GM19328 (cell line): ENCODE measurements around the gene MCM3AP.
"Not testable (repeated sequence)": the region's sequence is repeated elsewhere in the genome, so short reads cannot be mapped to it uniquely, and the experiment has no call there.

Experiments used
- ATAC-seq: cut with Tn5 transposase; IDR thresholded peaks from one replicate; pipeline ENCODE4 v1.9.1; 2021; ENCODE audit warnings: mild to moderate bottlenecking, moderate library complexity; ENCODE audit not compliant: unreplicated experiment

The MCM3AP gene

DNA sequence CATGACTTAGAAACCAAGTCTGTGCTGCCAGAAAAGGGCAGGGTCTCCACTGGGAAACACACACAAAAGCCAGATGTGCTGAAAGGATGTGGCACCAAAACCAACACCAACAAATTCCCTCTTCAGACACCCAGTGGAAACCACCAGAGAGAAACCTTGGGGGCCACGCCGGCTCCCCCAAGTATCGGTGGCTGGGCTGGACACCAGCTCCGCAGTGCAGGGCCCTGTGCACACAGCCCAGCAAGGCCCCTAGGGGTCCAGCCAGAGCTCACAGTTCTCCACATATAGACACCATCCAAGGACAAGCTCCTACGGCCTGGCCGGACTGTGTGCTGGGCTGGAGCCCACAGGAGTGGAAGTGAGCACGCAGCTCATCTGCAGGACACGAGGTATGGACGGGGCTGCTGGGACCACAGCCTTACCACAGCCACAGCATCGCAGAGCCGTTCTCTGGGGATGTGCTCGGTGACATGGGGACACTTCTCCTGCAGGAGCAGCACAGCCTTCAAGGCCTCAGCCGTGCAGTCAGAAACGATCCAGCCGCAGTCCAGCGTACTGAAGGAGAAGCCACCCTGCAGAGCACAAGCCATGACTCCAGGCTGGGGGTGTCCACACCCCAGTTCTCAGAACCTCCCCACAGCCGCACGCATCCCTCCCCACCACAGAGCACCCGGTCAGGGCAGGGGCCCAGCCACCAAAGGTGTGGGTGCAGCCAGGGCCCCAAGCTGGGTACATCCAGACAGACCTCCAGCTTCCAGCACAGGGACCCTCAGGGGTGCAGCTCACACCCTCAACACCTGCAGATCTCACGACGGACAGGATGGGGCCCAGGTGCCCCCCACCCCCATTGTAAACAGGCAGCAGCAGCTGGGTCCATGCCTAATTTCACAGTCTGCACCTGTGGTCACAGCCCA, 78.1 kb downstream of the MCM3AP start:
- ATAC-seq, result no peak

DNA sequence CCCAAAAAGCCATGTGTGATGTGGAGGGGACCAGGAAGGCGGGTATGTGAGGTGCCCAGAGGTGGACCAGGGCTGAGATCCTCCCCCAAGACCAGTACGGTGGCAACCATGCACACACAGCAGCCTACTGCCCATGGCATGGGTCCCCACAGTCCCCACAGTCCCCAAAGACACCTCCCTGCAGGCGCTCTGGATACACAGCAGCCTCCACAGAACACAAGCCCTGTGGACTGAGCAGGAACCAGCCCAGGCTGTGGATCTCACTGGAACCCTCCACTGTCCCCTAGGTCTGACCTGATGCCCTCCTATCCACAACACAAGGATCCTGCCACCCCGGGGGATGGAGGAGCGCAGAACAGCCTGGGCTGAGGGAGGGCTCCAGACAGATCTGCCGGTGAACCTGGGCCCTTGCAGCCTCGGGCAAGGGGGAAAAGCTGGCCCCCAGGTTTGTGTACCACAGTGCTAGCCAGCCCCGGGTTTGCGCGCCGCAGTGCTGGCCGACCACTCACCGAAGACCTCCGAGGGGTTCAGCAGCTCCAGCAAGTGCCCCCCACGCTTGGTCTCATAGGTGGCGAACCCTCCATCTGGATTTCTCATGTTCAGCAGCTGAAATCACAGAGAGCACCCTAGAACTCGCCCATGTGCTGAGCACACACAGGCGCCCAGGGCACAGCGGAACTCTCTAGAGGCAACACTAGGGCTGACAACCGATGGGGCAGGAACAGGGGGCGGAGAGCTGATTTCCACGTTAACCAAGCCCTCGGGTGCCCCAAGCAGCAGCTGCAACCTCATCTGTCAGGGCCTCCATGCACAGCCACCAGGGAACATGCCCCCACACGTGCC, 79.0 kb downstream of the MCM3AP start:
- no peak for ATAC-seq

DNA sequence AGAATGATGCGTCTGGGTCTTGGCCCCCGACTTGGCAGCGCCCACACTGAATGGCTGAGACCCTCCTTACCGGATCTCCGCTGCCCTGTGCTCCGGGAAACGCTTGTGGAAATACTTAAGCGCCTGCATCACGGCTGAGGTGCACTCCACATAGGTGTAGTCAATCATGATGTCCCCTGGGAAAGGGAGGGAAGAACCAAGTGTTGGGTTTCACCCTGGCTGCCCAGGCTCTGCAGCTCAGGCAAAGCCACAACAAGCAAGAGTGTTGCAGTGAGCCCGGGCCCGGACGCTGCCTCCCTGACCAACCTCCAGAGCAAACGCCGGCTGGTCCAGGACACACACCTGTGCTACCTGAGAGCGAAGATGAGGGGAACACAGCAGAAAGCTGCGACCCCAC, 79.6 kb downstream of the MCM3AP start:
- ATAC-seq, result no peak

DNA sequence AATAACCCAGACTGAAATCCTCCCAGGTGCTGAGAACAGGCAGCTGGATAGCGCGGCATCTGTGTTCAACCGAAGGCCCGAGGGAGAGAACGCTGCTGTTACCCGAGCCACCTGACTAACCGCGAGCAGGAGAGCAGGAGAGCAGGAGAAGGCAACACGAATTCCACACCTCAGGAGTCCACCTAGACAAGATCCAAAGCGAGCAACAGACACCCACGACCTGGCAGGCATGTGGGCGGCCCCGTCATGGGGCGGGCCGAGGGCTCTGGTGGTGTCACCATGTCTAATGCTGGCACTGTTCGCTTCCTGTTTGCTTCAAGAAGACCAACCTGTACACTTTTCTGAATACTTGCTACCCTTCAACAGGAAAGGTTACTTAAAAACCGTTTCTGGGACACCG, 80.2 kb downstream of the MCM3AP start:
- no peak for ATAC-seq

DNA sequence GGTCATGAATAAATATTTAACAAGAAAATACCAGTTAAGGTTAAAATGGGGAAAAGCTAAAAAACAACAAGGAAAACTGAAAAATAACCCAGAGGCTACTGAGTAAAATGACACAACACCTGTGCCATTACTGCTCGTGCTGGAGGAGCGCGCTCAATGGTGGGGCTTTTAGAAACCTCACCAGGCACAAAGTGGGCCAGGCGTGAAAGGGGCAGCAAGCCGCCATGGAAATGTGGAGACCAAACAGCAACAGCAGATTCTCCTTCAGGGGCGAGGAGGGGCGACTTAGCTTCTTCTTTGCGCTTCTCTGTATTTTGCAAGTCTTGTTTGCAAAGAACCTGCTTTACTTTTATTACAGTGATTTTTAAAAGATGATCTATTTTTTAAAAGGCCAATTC, 82.2 kb downstream of the MCM3AP start:
- no peak for ATAC-seq

DNA sequence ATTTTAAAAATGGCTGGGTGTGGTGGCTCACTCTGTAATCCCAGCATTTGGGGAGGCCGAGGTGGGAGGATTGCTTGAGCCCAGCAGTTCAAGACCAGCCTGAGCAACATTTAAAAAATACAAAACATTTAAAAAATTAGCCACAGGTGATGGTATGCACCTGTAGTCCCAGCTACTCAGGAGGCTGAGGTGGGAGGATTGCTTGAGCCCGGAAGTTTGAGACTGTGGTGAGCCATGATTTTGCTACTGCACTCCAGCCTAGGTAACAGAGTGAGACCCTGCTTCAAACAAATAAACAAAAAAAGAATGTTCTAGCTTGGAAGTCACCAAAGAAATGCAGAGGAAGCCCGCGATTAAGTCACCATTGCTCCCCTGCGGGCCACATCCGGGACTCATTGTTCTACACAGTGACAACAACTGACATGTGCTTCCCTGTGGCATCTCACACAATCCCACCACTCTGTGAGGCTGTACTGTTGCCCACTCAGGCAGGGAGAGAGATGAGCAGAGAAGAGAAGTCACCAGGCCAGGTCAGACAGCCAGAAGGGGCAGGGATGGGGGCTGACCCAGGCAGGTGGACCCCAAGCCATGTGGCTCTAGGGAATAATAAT, 82.7 kb downstream of the MCM3AP start:
- no peak for ATAC-seq

DNA sequence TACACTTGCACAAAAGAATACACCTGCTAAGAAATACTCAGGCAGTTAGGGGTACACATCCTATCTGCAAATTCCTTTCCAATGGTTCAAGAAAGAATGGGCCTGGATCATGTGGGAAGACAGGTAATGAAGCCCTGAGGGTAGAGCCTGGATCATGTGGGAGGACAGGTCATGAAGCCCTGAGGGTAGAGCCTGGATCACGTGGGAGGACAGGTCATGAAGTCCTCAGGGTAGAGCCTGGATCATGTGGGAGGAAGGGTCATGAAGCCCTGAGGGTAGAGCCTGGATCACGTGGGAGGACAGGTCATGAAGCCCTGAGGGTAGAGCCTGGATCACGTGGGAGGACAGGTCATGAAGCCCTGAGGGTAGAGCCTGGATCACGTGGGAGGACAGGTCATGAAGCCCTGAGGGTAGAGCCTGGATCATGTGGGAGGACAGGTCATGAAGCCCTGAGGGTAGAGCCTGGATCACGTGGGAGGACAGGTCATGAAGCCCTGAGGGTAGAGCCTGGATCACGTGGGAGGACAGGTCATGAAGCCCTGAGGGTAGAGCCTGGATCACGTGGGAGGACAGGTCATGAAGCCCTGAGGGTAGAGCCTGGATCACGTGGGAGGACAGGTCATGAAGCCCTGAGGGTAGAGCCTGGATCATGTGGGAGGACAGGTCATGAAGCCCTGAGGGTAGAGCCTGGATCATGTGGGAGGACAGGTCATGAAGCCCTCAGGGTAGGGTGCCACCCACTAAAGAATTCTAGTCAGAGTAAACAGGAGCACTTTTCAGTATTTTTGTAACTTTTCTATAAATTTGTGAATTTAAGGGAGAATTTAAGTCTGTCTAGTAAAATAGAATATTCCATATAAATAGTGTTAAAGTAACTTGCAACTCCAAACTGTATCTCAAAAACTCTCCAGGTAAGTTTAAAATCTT, 84.3 kb downstream of the MCM3AP start:
- not testable (repeated sequence) for ATAC-seq

DNA sequence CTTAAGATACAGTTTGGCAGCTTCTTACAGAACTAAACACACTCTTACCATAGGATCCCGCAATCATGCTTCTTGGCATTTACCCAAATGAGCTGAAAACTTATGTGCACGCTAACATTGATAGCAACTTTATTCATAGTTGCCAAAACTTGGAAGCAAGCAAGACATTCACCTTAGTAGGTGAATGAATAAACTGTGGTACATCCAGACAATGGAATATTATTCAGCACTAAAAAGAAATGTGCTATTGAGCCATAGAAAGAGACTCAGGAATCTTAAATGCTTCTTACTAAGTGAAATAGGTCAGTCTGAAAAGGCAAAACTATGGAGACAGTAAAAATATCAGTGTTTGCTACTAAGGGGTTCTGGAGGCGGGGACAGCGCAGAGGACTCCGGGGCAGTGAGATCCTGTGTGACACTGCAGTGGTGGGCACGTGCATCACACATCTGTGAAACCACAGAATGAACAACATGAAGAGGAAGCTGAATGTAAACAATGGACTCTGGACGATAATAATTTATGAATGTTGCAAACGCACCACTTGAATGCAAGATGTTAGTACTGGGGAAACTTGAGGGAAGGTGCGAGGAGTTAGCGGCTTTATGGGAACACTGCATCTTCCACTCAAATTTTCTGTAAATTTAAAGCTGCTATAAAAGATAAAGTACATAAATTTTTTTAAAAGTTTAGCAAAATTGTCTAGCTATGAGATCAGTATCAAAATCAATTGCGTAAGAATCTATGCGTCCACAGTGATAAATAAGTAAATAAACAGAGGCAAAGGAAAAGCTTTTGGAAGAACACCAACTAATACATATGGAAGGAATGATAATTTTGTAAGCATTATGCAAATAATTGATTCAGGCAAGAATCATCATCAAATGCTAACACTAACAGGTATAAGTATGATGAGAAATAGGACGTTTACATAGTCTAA, 85.7 kb downstream of the MCM3AP start:
- ATAC-seq, result no peak

DNA sequence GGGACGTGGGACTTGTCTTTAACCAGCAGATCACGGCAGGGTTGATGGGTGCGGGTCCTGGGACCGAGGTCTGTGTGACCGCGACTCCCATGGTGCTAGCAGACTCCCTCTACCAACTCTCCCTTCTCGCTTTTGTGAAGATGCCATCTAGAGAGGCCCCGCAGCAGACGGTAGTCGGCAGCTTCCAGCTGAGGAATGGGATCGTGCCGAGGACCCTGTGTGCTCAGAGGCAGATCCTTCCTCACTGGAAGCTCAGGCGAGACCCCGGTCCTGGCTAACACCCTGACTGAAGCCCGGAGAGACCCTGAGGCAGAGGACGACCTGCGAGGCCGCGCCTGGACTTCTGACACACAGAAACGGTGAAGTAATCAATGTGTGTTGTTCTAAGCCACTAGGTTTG, 88.7 kb downstream of the MCM3AP start:
- ATAC-seq, result no peak

DNA sequence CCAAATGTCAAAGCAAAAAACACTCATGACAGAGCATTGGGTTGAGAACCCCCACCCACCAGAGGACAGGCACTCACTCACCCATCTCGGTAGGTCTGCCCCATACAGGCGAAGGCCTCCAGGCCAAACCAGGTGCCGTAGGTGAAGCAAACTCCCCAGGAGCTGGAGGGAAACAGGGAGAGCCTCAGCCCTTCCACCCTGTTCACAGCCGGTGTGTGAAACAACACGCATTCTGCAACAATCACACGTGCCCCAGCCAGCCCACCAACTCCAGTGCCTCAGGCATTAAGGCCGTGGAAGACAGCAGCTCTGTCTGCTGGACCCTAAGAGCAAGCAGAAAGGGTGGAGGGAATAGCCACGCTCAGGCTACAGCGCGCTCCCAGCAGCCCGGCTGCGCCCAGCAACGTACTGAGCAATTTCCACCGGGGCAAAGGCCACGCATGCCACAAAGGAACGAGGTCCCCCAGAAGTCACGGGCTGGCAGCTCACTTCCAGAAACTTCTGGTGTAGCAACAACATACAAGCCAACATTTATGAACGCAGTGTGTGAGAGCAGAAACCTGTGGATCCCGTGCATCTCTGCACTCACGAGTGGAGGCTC, 89.7 kb downstream of the MCM3AP start:
- ATAC-seq, result no peak

DNA sequence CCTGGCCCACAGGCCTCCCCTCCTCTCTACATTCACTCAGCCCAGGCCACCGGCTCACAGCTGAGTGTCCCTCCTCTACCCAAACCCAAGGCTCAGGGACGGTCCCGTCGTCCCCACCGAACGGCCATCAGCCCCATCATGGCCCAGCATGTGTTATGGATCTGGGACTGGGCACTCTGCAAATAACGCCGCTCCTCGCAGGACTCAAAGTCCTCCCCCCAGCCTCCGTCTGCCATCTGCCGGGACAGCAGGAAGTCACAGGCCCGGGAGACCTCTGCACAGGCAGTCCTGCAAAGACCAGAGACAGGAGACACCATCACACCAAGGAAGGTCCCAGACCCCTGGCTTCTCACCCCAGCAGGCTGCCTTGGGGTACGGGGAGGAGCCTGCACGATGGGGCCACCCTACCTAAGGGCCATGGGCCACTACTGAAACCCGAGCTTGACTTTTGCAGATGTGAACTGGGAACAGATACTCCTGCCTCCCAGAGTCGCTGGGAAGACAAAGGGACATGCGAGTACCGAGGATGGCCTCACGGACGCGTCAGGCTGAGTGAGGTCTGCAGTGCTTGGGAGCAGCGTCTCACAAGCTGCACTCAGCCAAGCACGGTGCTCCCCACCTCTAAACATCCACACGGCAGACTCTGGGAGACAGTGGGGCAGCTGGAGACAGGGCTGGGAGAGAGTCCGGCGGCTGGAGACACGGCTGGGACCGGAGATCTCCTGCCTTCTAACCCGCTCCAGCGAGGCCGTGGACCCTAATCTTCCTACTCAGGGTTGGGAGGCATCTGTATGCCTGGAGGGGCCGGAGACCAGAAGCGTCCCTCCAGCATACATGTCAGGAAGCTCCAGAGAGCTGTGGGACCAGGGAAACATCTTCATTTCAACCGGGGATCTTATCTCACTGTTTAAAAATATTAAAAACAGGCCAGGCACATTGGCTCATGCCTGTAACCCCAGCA, 90.8 kb downstream of the MCM3AP start:
- ATAC-seq, result no peak

DNA sequence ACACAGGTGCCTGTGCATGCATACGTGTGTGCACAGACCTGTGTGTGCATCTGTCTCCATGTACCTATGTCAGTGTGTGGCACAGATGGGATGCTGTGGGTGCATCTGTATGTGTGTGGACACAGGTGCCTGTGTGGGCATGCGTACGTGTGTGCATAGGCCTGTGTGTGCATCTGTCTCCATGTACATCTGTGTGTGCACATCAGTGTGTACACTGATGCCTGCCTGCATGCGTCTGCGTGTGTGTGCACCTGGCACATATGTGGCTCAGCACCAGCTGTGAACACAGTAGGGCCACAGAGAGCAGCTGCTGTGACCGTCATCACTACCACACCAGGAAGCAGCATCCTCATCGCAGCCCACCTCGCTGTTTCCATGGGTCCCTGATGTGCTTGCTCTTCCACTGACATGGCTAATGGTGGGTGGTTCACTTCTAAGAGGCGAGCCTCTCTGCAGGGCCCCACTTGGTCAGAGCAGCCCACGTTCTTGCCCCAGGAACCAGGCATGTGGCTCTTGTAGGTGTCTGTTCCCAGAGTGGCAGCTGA, 91.5 kb downstream of the MCM3AP start:
- ATAC-seq, result no peak

DNA sequence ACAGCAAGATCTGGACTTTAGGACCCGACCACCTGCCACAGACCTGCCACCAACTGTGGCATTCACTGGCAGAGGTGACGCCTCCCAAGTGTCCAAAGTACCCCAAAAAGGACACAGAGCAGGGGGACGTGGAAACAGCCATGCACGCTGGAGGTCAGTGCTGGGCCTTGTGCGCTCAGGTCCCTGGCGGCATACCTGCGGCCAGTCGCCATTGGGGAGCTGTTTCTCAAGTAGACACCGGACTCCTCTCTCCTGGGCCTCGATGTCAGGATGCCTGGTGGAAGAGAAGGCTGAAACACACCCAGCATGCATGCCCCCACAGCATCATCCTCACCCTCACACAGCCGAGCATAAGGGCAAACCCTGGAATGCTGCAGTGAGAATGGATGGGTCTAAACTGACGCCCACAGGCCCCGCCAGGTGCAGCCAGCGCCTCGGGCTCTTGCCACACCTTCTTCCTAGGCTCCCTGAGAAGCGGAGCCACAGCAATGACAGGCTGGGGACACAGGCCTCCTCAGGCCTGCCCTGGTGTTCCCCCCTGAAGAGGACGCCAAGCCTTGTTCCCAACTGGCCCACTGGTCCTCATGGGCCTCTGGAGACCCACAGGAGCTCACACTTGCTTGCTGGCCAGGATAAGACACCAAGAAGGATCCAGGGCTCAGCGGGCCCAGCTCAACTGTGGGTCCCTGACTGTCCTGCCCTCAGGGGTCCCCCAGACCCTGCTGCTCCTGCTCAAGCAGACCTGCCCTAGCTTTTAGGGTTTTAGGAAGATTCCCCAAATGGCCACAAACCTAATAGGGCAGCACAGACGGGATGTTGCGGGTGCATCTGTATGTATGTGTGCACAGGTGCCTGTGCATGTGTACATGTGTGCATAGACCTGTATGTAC, 93.5 kb downstream of the MCM3AP start:
- ATAC-seq, result no peak

DNA sequence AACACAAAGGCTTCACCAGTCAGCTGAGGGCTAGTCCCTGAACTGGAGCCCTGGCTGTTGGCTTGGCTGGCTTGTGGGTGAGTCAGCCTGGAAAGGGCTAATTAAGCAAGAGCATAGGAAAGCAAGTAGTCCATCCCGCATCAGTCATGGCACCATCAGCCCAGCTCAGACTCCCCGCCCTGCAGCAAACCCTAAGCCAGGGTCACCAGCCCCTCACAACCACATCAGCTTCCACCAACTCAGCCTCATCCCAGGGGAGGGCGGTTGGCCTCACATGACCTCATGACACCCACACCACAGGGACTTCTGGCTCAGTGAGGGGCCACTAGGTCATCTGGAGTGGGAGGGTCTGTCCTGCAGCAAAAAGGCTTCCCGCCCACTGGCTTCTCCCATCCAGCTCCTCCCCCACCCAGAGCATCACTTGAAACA, 94.1 kb downstream of the MCM3AP start:
- no peak for ATAC-seq

DNA sequence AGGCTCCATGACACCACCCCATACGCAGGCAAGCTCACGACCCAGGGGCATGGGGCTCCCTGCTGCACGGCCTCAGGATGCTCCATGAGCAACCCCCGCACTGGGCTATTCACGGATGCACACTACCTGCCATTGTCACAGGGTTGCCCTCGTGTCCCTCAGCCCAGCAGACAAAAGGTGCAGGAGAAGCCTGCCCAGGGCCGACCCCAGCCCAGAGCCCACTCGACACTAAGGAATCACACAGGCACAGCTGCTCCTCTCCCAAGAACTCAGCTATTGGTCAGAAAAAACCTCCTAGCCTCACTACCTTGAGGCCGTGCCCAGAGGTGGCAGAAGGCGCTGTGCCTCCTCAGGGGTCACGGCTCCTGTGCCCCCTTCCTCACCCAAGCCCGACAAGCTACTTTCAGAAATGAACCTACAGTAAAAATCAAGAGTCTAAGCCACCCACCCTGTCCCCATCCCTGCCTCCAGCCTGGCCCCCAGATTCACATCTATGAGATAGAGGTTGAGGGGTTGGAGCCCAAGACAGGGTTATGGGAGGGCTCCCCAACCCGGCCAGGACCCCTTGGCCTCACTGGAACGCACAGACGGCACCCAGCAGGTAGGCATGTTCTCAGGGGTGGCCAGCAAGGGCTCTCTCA, 94.8 kb downstream of the MCM3AP start:
- ATAC-seq, result no peak

DNA sequence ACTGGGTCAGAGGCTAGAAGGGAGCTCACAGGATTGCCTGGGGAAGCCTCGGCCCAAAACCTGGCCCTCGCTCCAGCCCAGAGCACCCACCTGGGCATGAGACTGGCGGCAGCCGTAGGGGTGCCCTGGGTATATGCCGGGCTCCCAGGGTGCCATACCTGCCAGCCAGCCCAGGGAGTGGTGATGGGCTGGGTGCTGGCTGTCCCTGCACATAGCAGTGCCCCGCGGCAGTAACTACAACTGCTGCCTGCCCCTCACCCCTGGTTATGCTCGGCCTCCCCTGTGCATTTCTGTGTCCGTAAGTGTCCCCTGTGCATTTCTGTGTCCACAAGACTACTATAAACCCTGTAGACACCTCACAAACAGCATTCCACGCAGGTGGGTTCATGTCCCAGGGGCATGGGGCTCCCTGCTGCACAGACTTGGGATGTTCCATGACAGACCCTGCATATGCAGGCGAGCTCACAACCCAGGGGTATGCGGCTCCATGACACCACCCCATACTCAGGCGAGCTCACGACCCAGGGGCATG, 95.4 kb downstream of the MCM3AP start:
- ATAC-seq, result no peak
